ENCODE measurements around the gene CACNA1E.

DNA sequence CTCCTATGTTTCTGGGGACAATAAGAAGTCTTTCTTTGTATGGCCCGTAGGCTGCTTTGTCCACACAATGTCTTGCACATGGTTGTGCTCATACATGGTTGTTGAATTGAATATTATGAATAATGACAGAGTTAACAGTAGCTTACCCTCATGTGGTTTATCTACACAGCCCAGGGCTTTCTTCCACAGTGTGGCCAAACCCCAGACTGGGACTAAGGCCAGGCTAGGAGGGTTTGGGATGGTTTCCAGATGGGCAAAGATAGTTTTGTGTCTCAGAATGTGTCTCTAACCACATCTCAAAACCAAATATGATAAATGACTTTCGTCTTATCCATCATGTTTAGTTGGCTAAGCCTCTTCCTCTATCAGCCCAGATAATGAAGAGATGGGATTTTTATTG is 65.2 kb downstream of the CACNA1E start:
- TF ChIP-seq, protein P1, sequence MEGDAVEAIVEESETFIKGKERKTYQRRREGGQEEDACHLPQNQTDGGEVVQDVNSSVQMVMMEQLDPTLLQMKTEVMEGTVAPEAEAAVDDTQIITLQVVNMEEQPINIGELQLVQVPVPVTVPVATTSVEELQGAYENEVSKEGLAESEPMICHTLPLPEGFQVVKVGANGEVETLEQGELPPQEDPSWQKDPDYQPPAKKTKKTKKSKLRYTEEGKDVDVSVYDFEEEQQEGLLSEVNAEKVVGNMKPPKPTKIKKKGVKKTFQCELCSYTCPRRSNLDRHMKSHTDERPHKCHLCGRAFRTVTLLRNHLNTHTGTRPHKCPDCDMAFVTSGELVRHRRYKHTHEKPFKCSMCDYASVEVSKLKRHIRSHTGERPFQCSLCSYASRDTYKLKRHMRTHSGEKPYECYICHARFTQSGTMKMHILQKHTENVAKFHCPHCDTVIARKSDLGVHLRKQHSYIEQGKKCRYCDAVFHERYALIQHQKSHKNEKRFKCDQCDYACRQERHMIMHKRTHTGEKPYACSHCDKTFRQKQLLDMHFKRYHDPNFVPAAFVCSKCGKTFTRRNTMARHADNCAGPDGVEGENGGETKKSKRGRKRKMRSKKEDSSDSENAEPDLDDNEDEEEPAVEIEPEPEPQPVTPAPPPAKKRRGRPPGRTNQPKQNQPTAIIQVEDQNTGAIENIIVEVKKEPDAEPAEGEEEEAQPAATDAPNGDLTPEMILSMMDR (IDR thresholded peaks at IDR 0.05): no peak
- TF ChIP-seq EZH2 (IDR thresholded peaks at IDR 0.05; ENCODE audit: borderline replicate concordance, insufficient read depth, low read depth, low read length, poor library complexity, severe bottlenecking): no peak
